Central memory CD8-positive, alpha-beta T cell (primary cell): ENCODE data around the gene NT5C1A.
A peak's percentile ranks its signal among the peaks of the same experiment; 100 is the strongest.

Experiments
- ATAC-seq: fragments of 150-1000 bp; cut with Tn5 transposase; replicated peaks from 2 replicates; pipeline ENCODE4 v1.10.0; 2022; ENCODE audit warnings: mild to moderate bottlenecking, moderate FRiP score, moderate number of reproducible peaks; ENCODE audit not compliant: poor library complexity, severe bottlenecking; ENCODE audit errors: extremely low read depth
- DNase-seq, 2 donors: peaks; one replicate each; pipeline ENCODE4 v3.0.0; 2021; ENCODE audit warnings: low spot score in 2 of 2
- H3K27ac Mint-ChIP-seq: one replicate; pipeline ENCODE4 v1.8.0; 2022; ENCODE audit warnings: low read depth, mild to moderate bottlenecking, moderate library complexity, mixed read lengths
- H3K27me3 Mint-ChIP-seq: one replicate; pipeline ENCODE4 v1.8.0; 2022; ENCODE audit warnings: mixed read lengths
- H3K36me3 Mint-ChIP-seq: one replicate; pipeline ENCODE4 v1.8.0; 2022; ENCODE audit warnings: mild to moderate bottlenecking, moderate library complexity, mixed read lengths; ENCODE audit not compliant: insufficient read depth
- H3K4me1 Mint-ChIP-seq: one replicate; pipeline ENCODE4 v1.8.0; 2022; ENCODE audit warnings: mixed read lengths
- H3K4me3 Mint-ChIP-seq: one replicate; pipeline ENCODE4 v1.8.0; 2022; ENCODE audit warnings: mild to moderate bottlenecking, moderate library complexity, mixed read lengths
- H3K9me3 Mint-ChIP-seq: one replicate; pipeline ENCODE4 v1.8.0; 2022; ENCODE audit warnings: mixed read lengths

Gene NT5C1A

GRCh38 chr1:39625462-39626273 is 46.2 kb downstream of the NT5C1A start:
- Mint-ChIP-seq H3K4me3 (no peak overlapping the region), H3K27ac (no peak overlapping the region), H3K27me3 (peaks cover 11% of the 10 kb centered on the region), H3K4me1 (no peaks in the 10 kb centered on the region), H3K36me3 (no peaks in the 10 kb centered on the region), H3K9me3 (no peaks in the 10 kb centered on the region)
- DNase-seq (no peak), ATAC-seq (no peak)

DNA sequence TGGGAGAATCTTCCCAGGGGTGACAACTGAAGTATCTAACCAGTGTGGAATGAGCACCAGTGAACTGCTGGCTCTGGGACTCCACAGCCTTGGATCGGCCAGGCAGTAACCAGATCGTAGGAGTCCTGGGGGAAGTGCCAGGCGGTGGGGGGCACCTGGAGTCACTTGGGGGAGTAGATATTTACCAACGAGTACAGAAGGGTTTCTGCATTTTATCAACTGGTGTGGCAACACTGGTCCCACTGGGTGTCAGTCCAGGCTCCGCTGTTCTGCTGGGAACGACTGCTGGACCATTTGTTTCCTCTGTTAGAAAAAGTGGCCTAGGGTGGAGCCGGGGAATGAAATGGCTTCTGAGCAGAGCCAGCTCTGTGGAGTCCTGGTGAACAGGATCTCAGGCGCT is 46.9 kb downstream of the NT5C1A start:
- Mint-ChIP-seq H3K27ac (no peak overlapping the region), H3K27me3 (peaks cover 11% of the 10 kb centered on the region), H3K36me3 (no peaks in the 10 kb centered on the region), H3K9me3 (no peaks in the 10 kb centered on the region), H3K4me1 (no peaks in the 10 kb centered on the region), H3K4me3 (no peak overlapping the region)
- no peak for DNase-seq
- no peak for ATAC-seq

GRCh38 chr1:39623053-39623452 is 48.9 kb downstream of the NT5C1A start:
- DNase-seq (no peak), ATAC-seq (no peak)
- Mint-ChIP-seq H3K9me3 (no peaks in the 10 kb centered on the region), H3K4me1 (no peaks in the 10 kb centered on the region), H3K27me3 (peaks cover 11% of the 10 kb centered on the region), H3K4me3 (no peak overlapping the region), H3K27ac (no peak overlapping the region), H3K36me3 (no peaks in the 10 kb centered on the region)

- DNase-seq, result no peak
- H3K9me3 Mint-ChIP-seq, result no peaks in the 10 kb centered on the region
- H3K4me1 Mint-ChIP-seq, result no peaks in the 10 kb centered on the region
- H3K36me3 Mint-ChIP-seq, result no peaks in the 10 kb centered on the region
- peaks cover 16% of the 10 kb centered on the region for H3K27me3 Mint-ChIP-seq
- H3K27ac Mint-ChIP-seq, result no peak overlapping the region
- no peak overlapping the region for H3K4me3 Mint-ChIP-seq
- no peak for ATAC-seq
These were observed 49.5 kb downstream of the NT5C1A start for GRCh38 chr1:39622427-39622826.

DNA sequence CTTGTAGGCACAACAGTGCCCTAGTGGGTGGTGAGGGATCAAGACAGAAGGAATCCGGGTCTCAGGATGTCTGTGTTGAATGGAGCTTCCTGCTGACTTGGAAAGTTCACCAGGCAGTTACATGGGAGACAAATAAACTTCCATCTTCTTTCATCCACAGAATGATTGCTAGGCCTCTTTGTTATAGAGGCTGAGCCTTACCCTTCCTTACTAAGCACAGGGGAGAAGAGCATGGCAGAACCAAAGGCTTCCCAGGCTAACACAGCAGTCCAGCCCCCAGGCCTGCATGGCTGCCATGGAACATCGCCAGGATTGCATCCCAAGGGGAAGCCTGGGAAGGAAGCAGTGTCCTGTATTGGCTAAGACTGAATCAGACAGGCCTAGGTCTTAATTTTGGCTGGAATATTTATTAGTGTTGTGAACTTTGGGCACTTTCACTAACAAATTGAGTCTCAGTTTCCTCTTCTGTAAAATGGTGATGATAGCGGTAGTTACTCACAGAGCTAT is 51.2 kb downstream of the NT5C1A start:
- DNase-seq, result no peak
- Mint-ChIP-seq H3K36me3 (no peaks in the 10 kb centered on the region), H3K4me1 (no peaks in the 10 kb centered on the region), H3K4me3 (no peak overlapping the region), H3K9me3 (no peaks in the 10 kb centered on the region), H3K27ac (no peak overlapping the region), H3K27me3 (peaks cover 29% of the 10 kb centered on the region)
- ATAC-seq, result no peak

DNA sequence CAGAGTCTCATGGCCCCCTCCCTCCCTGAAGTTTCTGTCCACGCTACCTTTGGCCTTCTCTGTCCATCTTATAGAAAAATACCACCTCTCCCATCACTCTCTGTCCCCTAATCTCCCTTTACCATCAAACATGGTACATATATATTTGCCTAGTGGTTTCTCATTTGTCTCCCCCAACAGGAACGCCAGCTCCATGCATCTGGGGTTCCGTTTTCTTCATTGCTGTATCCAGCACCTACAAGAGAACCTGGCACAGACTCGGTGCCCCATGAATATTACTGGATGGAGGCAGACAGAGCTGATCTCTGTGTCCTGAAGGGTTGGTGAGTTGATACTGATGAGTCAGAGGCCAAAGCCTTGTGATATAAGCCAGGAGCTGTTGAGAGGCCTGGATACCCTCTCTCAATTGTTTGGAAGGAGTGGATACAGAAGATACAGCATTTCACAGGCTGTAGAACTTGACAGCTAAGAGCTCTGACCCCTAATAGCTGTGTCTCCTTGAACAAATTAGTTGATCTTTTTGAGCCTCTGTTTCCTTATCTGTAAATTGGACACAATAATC is 54.3 kb downstream of the NT5C1A start:
- peaks cover 1% of the 10 kb centered on the region for H3K36me3 Mint-ChIP-seq
- DNase-seq, result no peak
- H3K27ac Mint-ChIP-seq, result no peak overlapping the region

GRCh38 chr1:39615086-39615673 is 56.7 kb downstream of the NT5C1A start:
- Mint-ChIP-seq H3K4me3 (no peak overlapping the region), H3K4me1 (no peaks in the 10 kb centered on the region), H3K27me3 (peaks cover 18% of the 10 kb centered on the region), H3K36me3 (peaks cover 1% of the 10 kb centered on the region), H3K27ac (no peak overlapping the region), H3K9me3 (no peaks in the 10 kb centered on the region)
- ATAC-seq, result no peak
- DNase-seq, result no peak

More for the DNA sequence above, 54.3 kb downstream of the NT5C1A start:
- H3K4me1 Mint-ChIP-seq, result no peaks in the 10 kb centered on the region
- H3K27me3 Mint-ChIP-seq, result peaks cover 18% of the 10 kb centered on the region
- no peaks in the 10 kb centered on the region for H3K9me3 Mint-ChIP-seq
- H3K4me3 Mint-ChIP-seq, result no peak overlapping the region
- ATAC-seq, result no peak

DNA sequence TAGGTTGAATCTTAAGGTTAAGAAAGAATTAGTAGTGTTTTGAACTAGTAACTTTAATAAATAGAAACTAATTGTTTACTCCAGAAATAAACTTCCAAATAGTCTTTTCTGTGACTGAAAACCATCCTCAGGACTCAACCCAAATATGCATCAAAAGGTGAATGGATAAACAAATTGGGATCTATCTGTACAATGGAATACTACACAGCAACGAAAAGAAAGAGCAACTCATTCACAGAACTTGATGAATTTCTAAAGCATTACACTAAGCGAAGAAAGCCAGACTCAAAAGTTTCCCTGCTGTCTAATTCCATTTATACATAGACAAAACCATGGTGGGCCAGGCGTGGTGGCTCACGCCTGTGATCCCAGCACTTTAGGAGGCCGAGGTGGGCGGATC is 57.4 kb downstream of the NT5C1A start:
- peaks cover 2% of the 10 kb centered on the region for H3K4me1 Mint-ChIP-seq

GRCh38 chr1:39613250-39613649 is 58.7 kb downstream of the NT5C1A start:
- Mint-ChIP-seq H3K27me3 (peaks cover 28% of the 10 kb centered on the region), H3K4me1 (peaks cover 5% of the 10 kb centered on the region), H3K36me3 (peaks cover 1% of the 10 kb centered on the region), H3K9me3 (no peaks in the 10 kb centered on the region), H3K4me3 (no peak overlapping the region), H3K27ac (no peak overlapping the region)
- ATAC-seq (no peak), DNase-seq (no peak)

More for the DNA sequence above, 57.4 kb downstream of the NT5C1A start:
- Mint-ChIP-seq H3K27ac (no peak overlapping the region), H3K36me3 (peaks cover 1% of the 10 kb centered on the region), H3K27me3 (peaks cover 18% of the 10 kb centered on the region), H3K9me3 (no peaks in the 10 kb centered on the region), H3K4me3 (no peak overlapping the region)
- ATAC-seq (no peak), DNase-seq (no peak)

DNA sequence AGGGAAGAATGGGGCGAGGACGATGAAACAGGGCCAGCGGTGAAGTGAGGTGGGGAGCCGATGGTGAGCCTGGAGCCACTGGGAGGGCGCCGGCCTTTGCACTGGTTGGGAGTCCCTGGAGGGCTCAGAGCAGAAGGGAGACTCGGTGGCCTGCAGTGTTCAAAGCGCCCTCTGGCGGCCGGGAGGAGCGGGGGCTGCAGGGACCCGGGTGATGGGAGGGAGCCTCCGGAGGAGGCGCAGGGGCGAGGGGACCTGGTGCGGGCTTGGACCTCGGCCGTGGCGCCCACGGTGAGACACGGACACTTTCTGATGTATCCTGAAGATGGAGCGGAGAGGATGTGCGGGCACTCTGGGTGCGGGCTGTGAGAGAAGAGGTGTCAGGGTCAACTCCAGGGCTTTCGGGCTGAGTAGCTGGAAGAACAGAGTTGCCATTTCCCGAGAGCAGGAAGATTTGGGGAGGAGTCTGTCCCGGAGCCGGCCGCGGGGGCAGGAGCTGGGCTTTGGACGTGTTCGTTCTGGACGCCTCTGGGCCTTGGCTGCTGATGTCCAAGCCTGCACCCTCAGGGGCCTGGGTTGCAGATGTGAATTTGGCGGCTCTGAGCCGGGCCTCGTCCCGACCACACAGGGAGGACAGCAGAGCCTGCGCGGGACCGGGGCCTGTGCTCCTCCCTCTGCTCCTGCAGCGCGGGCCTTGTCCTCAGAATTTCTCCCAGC is 62.1 kb downstream of the NT5C1A start:
- ATAC-seq, result peak; percentile 65
- no peak overlapping the region for H3K27ac Mint-ChIP-seq
- peaks cover 10% of the 10 kb centered on the region for H3K27me3 Mint-ChIP-seq
- peaks cover 9% of the 10 kb centered on the region for H3K4me1 Mint-ChIP-seq
- DNase-seq, result peak; percentile 40 to 72
- no peaks in the 10 kb centered on the region for H3K9me3 Mint-ChIP-seq
- H3K4me3 Mint-ChIP-seq, result no peak overlapping the region
- H3K36me3 Mint-ChIP-seq, result peaks cover 1% of the 10 kb centered on the region
